Fibroblast of upper back skin (primary cell): ENCODE data around the gene ADCY4.

Experiments used
- DNase-seq: peaks from one replicate; pipeline ENCODE4 v3.0.0-alpha.2; 2013

The ADCY4 gene

DNA sequence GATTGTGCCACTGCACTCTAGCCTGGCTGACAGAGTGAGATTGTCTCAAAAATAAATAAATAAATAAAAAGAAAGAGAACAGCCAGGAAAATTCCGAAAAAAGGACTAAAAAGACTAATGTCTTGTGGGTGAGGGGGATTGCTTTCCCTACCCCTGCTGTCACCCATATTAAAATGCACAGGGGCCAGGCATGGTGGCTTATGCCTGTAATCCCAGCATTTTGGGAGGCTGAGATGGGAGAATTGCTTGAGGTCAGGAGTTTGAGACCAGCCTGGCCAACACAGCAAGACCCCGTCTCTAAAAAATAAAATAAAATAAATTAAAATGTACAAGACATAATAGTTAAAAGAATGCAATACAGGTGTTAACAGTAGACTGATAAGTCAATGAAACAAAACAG lies 41.3 kb downstream of the ADCY4 start:
- no peak for DNase-seq

DNA sequence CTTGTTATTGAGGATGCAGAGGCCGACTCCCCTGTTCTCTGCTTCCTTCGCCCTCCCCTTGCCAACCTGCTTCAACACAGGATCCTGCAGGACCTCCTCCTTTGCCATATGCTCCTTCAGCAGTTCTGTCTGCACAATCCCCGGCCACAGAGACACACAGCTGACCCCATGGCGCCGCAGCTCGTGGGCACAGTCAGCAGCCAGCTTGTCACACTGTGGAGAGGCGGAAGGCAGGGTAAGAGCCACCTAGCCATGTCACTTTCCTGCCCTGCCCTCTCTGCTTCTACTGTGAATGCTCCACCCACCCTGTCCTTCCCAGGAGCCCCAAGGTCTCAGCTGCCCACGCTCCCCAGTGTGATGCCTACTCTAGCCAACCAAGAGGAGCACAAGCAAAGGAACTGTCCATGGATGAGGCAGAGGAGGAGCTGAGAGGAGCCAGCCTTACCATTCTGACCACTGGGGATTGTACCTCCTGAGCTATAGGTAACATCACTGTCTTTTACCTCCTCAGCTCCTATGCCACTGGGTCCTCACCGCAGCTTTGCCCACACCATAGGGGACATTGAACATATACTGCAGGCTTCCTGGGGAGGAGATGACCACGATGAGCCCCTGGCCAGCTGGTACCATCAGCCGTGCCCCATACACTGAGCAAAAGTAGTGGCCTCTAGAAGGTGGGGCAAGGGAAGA lies 42.6 kb downstream of the ADCY4 start:
- no peak for DNase-seq

DNA sequence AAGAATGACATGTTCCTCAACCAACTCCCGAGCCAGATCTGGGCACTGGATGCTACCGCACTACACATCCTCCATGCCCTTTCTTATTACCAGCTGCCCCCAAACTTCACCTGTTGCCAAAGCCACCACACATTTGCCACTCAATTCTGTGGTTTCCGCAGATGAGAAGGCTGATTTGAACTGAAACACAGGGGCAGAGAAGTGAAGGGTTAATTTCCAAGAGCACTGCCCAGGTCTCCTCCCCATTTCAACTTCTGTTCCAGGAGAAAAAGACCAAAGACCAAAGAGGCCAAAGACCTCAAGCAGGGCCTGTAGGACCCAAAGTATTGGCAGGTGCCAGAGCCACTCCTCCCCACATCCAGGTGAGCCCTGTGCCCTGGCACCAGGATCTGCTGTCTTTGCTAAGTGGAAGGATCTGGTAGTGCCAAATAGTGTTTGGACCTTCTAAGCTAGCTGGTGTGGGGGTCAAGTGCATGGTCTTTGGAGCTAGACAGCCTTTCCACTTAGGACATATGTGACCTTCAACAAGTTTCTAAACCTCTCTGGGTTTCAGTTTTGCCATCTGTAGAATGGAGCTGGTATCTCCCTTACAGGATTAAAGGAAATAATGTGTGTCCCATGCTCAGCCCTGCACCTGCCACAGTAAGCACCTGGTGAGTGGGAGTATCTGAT lies 43.3 kb downstream of the ADCY4 start:
- DNase-seq, result no peak

DNA sequence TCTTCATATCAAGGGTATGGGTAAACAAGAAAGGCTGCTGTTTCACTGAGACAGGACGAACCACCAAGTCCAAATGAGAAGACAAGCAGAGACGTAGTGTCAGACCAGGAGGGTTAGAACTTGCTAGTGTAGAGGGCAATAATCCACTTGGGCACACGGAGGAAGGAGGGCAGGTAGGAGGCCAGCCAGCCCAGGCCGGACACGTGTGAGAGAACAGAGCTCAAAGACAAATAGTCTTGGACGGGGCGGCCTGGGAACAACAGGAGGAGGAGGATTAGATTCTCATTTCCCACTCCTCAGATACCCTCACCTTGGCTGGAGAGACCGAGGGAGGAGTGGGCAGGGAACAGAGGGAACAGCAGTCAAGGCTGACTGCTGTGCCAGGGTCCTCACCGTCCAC lies 44.1 kb downstream of the ADCY4 start:
- no peak for DNase-seq

DNA sequence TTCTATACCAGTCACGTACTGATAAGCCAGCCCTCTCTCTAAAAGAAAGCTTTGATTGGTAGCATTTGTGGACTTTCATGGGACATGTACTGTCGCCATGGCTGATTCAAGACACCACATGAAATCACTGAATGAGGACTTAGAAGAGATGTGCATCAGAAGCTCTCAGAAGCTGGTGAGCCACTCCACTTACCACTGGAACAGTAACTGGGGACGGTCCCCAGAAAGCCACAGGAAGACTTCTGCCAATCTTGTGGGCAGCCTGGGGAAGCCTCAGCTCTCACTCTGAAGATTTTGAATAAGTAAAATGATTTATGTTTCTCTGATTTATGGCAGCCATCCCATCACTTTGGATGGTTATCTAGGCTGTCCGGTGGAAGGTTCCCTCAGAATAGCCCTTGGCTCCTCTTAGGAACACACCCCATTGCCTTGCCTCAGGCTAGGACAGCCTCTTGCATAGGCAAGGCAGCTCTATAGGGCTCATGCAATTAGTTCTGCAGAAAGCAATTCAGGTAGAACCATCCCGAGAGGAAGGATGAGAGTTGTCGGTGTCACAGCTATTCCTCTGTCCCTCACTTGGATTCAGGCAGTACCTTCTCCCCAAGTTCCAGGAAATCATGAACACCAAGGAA lies 45.1 kb downstream of the ADCY4 start:
- DNase-seq, result no peak

DNA sequence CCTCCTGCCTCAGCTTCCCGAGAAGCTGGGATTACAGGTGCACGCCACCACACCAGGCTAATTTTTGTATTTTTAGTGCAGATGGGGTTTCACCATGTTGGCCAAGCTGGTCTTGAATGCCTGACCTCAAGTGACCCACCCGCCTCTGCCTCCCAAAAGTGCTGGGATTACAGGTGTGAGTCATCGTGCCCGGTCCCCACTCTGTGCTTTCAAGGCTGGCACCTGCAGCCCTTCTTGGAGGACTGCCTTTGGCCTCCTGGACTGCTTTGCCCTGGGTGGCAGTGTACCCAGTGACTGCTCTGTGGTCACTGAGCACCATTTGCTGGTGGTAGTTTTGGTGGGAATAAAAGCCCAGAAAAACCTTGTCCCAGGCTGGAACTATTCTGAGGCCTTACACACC lies 47.9 kb downstream of the ADCY4 start:
- DNase-seq, result no peak

DNA sequence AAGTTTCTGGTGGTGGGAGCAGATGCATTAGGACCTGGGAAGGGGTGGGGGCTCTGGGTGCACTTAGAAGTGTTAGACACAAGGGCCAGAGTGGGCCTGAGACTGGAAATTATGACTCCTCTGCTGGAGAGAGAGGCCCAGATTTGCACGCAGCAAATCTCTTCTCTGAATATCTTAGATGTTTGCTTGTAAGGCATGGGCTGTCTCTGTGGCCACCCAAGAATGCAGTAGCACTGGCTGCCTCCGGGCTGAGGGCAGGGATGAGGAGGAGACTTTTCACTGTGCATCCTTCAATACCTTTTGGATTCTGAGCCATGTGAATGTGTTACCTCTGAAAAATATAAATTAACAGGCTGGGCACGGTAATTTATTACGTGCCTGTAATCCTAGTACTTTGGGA lies 49.5 kb downstream of the ADCY4 start:
- DNase-seq, result no peak

DNA sequence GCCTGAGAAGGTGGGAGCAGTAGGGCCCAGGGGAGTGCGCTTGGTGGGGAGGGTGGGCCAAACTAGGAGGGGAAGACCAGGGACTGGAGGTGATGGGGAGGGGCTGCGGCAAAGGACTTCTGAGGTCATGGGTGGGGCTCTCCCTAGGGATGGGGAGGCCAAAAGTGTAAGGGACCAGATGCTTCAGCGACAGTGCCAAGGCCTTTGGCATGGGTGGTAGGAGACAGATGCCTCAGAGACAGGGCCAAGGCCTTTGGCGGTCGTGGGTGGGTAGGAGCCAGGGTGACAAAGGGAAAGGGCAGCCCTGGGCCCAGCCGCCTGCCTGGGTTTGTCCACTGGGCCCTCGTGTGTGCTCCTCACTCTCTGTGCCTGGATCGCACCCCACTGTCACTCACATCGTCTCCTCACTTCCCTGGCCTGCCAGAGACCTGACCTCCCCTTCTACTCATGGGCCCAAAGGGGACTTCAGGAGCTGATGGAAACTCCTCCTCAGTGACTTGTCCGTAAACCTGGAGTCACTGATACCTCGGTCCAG lies 50.3 kb downstream of the ADCY4 start:
- DNase-seq, result no peak

DNA sequence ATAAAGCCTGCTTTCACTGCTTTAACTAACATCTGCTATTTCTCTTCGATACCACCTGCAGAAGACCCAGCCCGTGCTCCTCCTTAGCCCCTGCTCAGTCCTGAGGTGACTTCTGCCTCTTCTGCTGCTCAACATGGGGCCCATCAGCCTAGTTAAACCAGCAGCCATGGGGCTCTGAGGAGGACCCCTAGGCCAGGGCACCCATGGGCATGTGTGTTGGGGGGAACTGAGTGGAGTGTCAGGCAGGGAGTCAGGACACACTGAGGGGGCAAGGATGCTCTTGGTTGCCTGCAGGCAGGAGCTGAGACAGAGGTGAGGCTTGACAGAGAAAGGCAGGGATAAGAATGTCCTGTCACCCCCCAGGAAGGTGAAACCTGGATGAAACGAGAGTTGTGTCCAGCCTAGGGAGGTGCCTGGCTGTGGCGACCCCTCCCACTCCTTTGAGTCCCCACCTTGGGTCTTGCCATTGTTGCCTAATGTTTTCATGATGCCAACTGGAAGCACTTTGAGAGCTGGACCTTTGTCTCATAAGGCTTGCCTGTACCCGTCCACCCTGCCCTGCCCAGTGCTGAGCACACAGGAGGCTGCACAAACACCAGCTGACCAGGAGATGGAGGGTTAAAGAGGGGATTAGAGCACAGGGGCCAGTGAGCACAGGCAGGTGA lies 50.9 kb downstream of the ADCY4 start:
- DNase-seq, result no peak

DNA sequence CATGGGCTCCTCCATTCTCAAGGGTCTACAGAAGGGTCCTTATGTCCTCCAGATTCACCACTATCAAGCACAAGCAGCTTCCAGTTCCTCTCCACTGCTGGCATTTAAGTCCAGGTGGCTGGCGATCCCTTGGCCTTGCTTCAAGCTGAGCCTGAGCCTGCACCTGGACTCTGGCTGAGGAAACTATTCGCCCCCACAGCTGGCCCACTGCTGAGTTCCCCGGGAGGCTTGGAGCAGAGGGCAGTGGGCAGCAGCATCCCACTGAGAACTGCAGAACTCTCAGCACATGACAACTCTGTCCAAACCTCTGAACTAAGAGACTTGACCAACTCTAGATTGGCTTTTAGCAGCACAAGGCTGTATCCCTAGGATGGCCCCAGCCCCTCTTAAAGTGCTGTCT lies 52.1 kb downstream of the ADCY4 start:
- no peak for DNase-seq

DNA sequence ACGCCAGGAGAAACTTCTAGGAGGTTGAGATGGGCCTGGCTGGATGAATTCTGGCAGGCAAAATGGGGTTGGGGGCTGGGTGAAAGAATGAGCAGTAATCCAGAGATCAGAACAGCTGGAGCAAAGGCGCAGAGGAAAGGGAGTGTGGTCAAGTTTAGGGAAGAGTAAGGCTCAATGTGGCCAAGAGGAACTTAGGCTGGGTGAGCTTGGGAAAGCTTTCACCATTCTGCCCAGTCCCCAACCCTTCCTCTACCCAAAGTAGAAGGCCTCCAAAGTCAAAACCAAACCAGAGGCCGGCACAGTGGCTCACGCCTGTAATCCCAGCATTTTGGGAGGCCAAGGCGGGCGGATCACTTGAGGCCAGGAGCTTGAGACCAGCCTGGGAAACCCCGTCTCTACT lies 53.2 kb downstream of the ADCY4 start:
- DNase-seq, result no peak

DNA sequence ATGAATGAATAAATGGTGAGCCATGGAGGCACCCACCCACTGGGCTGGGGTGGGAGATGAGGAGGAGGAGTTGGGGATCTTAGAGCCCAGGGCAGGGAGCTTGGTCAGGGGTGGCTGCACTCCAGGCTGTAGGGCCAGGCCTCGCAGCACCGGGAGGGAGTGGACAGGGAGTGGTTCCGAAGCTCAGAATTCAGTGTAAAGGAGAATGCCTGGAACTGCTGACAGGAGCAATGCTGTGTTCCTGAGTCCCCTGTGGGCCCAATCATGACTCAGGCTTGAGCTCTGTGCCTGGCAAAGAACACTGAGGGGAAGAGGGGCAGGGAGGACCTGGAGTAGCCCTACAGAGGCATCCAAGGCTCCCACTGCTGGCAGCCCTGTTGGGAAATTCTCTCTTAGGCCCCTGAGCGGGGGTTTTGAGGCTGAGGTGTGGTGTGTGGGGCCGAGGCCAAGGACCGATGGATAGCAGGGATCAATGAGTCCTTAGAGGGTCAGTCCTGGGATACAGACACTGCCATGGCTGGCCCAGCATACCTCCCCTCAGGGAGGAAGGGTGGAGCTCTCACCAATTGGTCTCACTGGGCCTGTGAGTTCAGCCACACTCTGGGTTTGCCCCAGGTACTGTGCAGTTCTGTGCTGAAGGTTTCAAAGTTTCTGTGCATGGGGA lies 53.9 kb downstream of the ADCY4 start:
- DNase-seq, result peak; percentile 14

DNA sequence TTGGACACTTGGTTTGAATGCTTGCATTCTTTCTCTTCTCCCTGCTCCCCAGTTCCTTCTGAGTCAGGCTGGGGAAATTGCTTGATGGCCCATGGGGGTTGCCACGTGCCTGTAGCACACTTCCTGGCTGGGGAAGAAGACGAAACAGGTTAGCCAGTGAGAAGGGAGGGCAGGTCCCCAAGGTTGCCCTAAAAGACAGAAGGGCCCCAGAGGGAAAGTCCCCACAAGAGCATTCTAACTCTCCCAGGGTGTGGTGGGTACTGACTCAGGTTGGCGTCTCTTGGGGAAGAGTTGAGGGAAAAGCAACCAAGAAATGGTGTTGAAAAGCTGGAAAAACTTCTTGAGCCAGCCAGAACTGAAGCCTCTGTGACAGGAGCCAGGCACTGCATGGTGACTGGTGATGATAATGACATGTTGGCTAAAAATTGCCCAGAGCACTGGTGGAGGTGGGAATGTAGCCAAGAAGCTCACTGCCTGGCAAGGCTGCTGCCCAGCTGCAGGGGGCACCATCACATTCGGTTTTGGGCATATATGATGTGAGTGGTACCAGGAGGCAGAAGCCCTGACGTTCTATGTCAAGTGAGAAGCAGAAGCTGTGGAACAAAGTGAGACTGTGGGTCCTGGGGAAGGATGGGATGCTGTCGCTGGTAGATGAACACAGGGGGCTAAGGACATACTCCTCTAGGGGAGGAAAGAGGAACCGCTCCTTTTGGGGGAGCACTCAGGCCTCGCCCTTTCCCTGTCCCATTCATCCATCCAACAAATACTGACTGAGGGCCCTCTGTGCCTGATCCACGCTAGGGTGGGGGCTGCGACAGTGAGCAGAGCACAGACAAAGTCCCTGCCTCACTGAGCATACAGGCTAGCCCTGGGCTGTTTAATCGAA lies 55.3 kb downstream of the ADCY4 start:
- DNase-seq, result no peak

DNA sequence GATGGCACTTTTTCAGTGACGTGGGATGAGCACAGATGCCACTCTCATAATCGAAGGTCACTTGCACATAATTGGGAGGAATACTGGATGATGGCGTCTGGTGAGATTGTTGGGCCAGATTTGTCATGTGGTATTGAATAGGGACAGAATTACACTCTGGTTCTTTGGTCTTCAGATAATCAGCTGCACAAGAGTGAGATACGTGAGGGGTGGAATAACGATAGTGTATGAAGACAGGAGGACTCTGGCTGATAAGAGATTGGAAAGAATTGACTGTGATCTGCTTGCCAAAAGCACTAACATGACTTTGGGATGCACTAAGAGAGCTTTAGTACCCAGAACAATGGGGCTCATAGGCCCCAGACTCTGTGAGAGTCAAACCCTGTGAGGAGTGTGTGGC lies 56.4 kb downstream of the ADCY4 start:
- no peak for DNase-seq

DNA sequence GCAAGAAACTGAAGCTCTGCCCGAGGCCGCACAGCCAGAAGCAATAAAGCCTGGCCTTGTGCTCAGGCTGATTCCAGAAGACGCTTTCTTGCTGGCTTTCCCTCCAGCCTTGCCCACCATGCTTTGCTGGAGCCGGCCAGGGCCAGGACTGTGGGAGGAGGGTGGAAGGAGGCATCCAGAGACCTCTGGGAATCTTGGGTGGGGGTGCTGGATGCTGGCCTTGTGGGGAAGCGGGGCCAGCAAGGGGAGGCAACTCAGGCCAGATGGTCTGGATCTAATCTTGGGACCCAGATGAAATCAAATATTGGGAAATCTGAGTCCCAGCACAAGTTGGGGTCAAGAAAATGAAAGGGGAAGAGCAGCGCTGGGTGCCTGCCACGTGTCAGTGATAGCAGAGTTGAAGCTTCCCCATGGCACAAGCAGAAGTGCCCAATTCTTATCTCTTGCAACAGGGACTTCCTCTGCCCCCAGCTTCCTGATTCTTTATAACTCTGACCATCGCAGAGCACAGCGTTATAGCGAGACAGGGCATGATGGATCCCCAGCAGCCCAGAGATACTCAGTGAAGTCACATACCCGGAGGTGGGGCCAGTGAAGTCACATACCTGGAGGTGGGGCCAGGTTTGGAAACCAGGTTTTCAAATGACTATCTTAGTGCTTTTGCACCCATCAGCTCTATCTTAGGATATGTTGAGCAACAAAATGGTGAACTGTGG lies 57.1 kb downstream of the ADCY4 start:
- no peak for DNase-seq

DNA sequence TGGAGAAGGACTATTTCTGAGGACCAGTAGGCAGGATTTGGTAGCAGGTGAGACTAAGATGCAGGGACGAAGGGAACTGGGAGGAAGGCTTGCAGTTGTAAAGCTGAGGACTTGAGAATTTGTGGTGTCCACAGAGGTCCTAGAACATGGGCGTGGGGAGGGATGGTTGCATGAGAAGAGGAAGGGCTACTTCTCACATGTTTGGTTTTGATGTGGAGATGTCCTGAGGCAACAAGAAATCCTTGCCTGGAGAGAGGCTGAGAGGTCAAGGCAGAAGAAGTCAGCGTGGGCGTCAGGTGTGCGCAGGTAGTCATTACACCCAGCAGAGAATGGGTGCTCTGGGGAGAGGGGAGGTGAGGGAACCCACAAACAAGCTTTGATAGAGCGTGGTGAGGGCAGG lies 57.8 kb downstream of the ADCY4 start:
- no peak for DNase-seq

DNA sequence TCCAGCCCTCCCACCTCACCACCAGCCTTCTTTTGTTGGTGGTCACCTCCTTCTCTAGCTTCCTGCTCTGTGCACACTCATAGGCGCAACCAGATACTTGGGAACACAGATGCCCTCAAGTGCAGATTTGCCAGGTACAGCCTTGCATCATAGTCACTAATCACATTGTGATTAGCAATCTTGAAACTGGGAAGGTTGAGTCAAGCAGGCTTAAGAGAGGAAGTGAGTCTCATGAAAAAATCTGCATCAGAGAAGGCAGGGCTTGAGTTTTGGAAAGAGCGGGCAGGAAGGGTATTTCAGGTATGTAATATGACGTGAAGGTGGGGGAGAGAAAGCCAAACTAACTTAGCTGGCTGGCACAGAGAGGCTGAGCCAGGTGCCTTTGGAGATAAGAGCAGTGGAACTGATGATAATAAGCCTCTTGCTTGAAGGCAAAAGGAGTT lies 60.7 kb downstream of the ADCY4 start:
- no peak for DNase-seq

DNA sequence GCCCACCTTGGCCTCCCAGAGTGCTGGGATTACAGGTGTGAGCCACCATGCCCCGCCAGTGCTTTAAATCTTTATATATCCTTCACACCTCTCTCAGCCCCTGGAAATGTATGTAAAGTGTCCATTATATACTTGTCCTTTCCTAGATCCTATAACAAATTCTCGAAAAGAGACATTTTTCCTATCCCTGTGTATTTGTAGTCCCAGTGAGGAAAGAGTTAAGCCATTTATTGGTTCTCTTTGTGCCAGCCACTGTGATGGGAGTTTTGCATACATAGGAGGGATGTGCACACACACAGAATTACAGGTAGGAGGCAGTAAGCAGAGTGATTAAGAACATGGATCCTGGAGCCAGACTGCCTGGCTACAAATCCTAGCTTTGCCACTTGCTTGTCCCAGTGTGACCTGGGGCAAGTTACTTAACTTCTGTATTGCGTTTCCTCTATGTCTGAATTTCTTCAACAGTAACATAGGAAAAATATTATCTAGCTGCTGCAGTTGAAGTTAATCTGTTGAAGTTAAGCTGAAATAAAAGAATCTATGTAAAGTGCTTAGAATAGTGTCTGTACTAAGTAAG lies 61.4 kb downstream of the ADCY4 start:
- no peak for DNase-seq

DNA sequence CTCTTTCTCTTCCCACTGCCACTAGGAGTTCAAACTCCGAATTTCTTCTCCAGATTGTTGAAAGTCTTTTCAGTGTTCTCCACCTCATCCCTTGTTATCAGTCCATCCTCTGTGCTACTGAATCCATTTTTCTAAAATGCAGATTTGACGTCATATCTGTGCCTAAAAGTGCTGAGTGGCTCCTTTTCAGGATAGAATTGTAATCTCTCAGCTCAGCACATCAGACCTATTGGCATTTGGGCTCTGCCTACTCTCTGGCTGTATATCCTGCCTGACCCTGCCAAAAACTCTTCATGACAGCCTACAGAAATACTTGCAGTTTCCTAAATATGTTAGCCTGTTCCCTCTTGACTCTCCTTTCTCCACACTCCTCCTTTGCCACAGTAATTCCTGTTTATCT lies 62.4 kb downstream of the ADCY4 start:
- DNase-seq, result no peak

DNA sequence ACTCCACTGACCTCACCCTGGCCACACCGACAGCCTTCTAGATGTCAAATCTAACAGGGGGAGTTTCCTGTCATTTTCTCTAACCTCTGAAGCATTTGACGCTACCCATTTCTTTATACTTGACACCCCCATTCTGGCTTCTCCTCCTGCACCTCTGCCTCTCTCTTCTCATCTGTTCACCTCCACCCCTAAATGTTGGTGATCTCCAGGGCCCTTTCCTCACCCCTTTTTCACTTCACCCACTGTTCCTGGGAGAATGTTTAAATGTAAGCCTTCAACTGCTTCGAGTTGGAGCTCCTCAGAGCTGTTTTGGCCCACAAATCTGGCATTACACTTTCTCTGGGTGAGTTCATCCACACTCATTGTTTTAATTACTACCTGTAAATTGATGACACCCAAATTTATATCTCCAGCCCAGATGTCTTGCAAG lies 63.0 kb downstream of the ADCY4 start:
- no peak for DNase-seq
